ENCODE data around the gene RBMS3. TPM values are rescaled to one million over a fixed set of nuclear protein-coding genes. Genes with fewer than 3 reads are reported as not detected.

Gene RBMS3
- total RNA-seq, 1 experiment from 2014 or later: 74.2 TPM

- intact Hi-C loops (cut with micrococcal nuclease): loop anchor here (1.0 to 10.0 kb wide), 5 partner anchors 157 to 1092 kb away; no protein-coding TSS in a partner anchor
- peak; percentile 86 for TF ChIP-seq CTCF (IDR thresholded peaks at IDR 0.05; ENCODE audit: unreplicated experiment)
- H3K27me3 Mint-ChIP-seq (ENCODE audit: insufficient read depth, unreplicated experiment): no peaks in the 10 kb centered on the region
- ChIA-PET CTCF (interaction anchor here (0.6 to 6.0 kb wide), 34 partner anchors 10 to 1087 kb away, joined by 3 to 87 read pairs (median 5); no protein-coding TSS in a partner anchor), POLR2A (interaction anchor here (0.6 to 3.8 kb wide), 6 partner anchors 16 to 651 kb away, joined by 3 to 17 read pairs (median 3); no protein-coding TSS in a partner anchor)
- H3K4me3 Mint-ChIP-seq (ENCODE audit: unreplicated experiment): no peak overlapping the region
- H3K9me3 Mint-ChIP-seq (ENCODE audit: unreplicated experiment): no peaks in the 10 kb centered on the region
- no TSS peak for BruUV-seq (replicated peaks)
- no peaks in the 10 kb centered on the region for H3K4me1 Mint-ChIP-seq (ENCODE audit: insufficient read depth, unreplicated experiment)
- H3K27ac Mint-ChIP-seq (ENCODE audit: low read depth, unreplicated experiment): no peak overlapping the region
- DNase-seq (ENCODE audit: unreplicated experiment): peak; percentile 80
- no peaks in the 10 kb centered on the region for H3K36me3 Mint-ChIP-seq (ENCODE audit: insufficient read depth, unreplicated experiment)
Measured at GRCh38 chr3:30042274-30042859, 761.5 kb downstream of the RBMS3 start.

GRCh38 chr3:30042916-30043555, 762.2 kb downstream of the RBMS3 start:
- Mint-ChIP-seq H3K27ac (ENCODE audit: low read depth, unreplicated experiment) (no peak overlapping the region), H3K27me3 (ENCODE audit: insufficient read depth, unreplicated experiment) (no peaks in the 10 kb centered on the region), H3K9me3 (ENCODE audit: unreplicated experiment) (no peaks in the 10 kb centered on the region), H3K4me3 (ENCODE audit: unreplicated experiment) (no peak overlapping the region), H3K4me1 (ENCODE audit: insufficient read depth, unreplicated experiment) (no peaks in the 10 kb centered on the region), H3K36me3 (ENCODE audit: insufficient read depth, unreplicated experiment) (no peaks in the 10 kb centered on the region)
- intact Hi-C loops (cut with micrococcal nuclease): loop anchor here (1.0 to 10.0 kb wide), 5 partner anchors 156 to 1092 kb away; no protein-coding TSS in a partner anchor
- DNase-seq (ENCODE audit: unreplicated experiment): no peak
- no peak for TF ChIP-seq CTCF (IDR thresholded peaks at IDR 0.05; ENCODE audit: unreplicated experiment)
- CTCF ChIA-PET: interaction anchor here (0.7 to 6.0 kb wide), 32 partner anchors 11 to 1086 kb away, joined by 3 to 87 read pairs (median 5); no protein-coding TSS in a partner anchor
- POLR2A ChIA-PET: interaction anchor here (0.6 to 3.8 kb wide), 6 partner anchors 15 to 651 kb away, joined by 3 to 17 read pairs (median 3); no protein-coding TSS in a partner anchor
- BruUV-seq (replicated peaks): no TSS peak

- H3K36me3 Mint-ChIP-seq (ENCODE audit: insufficient read depth, unreplicated experiment): no peaks in the 10 kb centered on the region
- no peaks in the 10 kb centered on the region for H3K27me3 Mint-ChIP-seq (ENCODE audit: insufficient read depth, unreplicated experiment)
Measured at GRCh38 chr3:30044515-30044914, 763.6 kb downstream of the RBMS3 start.

More at GRCh38 chr3:30044515-30044914, 763.6 kb downstream of the RBMS3 start:
- H3K27ac Mint-ChIP-seq (ENCODE audit: low read depth, unreplicated experiment): no peak overlapping the region
- H3K4me3 Mint-ChIP-seq (ENCODE audit: unreplicated experiment): no peak overlapping the region
- BruUV-seq (replicated peaks): no TSS peak
- intact Hi-C loops (cut with micrococcal nuclease): loop anchor here (10.0 kb wide), 2 partner anchors 470 to 1090 kb away; no protein-coding TSS in a partner anchor
- ChIA-PET CTCF (interaction anchor here (0.9 to 6.0 kb wide), 2 partner anchors 152 to 540 kb away, joined by 3 to 87 read pairs; no protein-coding TSS in a partner anchor), POLR2A (interaction anchor here (3.8 kb wide), 1 partner anchor 154 kb away, joined by 17 read pairs; no protein-coding TSS in a partner anchor)
- TF ChIP-seq CTCF (IDR thresholded peaks at IDR 0.05; ENCODE audit: unreplicated experiment): no peak
- DNase-seq (ENCODE audit: unreplicated experiment): no peak
- no peaks in the 10 kb centered on the region for H3K4me1 Mint-ChIP-seq (ENCODE audit: insufficient read depth, unreplicated experiment)
- H3K9me3 Mint-ChIP-seq (ENCODE audit: unreplicated experiment): no peaks in the 10 kb centered on the region

All from MCF 10A (cell line).